ENCODE measurements around the gene DOCK1.

Gene DOCK1

DNA sequence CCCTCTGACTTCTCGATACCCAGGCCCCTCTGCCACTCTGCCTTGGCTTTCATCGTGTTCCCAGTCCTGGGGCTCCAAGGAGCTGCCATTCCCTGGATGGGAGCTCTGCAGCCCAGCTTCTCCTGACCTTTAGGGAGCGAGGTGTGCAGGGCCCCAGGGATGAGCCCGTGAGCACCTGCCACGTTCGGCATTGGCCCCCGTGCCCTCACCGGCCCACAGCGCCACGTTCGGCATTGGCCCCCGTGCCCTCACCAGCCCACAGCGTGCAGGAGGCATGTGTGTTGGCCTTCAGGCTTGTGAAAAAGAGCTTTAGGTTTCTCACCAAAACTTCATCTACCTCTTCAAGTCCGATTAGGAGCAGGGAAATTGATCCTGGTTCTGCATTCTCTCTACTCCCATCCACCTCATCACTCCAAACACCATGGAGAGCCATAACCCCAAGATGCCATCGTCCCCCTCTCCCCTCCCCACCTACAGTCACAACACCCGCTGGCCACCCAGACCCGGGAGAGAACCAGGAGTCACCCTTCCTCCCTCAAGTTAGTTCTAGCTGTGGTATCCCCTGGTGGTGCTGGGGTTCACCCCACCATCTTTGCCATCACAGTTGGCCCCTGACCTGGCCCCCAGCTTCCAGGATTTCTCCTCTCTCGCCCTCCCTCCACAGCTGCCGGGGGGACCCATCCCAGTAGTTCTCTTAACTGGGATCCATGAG lies 524.5 kb downstream of the DOCK1 start:
- peaks cover 3% of the 10 kb centered on the region for H3K9me3 ChIP-seq (ENCODE audit: insufficient read depth, low read length, severe bottlenecking)
- no peak overlapping the region for H3K9ac ChIP-seq (ENCODE audit: low read depth, low read length)
- H3K27me3 ChIP-seq (ENCODE audit: insufficient read depth, low read length, poor library complexity): no peaks in the 10 kb centered on the region
- no peak overlapping the region for H2AFZ ChIP-seq (ENCODE audit: low read depth, low read length)
- no peak overlapping the region for H3K27ac ChIP-seq (ENCODE audit: low read length)
- TF ChIP-seq, protein P1, sequence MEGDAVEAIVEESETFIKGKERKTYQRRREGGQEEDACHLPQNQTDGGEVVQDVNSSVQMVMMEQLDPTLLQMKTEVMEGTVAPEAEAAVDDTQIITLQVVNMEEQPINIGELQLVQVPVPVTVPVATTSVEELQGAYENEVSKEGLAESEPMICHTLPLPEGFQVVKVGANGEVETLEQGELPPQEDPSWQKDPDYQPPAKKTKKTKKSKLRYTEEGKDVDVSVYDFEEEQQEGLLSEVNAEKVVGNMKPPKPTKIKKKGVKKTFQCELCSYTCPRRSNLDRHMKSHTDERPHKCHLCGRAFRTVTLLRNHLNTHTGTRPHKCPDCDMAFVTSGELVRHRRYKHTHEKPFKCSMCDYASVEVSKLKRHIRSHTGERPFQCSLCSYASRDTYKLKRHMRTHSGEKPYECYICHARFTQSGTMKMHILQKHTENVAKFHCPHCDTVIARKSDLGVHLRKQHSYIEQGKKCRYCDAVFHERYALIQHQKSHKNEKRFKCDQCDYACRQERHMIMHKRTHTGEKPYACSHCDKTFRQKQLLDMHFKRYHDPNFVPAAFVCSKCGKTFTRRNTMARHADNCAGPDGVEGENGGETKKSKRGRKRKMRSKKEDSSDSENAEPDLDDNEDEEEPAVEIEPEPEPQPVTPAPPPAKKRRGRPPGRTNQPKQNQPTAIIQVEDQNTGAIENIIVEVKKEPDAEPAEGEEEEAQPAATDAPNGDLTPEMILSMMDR (IDR thresholded peaks at IDR 0.05; ENCODE audit: borderline replicate concordance, extremely low read depth, low read length, poor library complexity, severe bottlenecking): no peak
- TF ChIP-seq EZH2 (IDR thresholded peaks at IDR 0.05; ENCODE audit: borderline replicate concordance, low read depth, low read length, severe bottlenecking): no peak
- no peaks in the 10 kb centered on the region for H3K4me1 ChIP-seq (ENCODE audit: insufficient read depth, low read length)
- H4K20me1 ChIP-seq (ENCODE audit: insufficient read depth, low read length): no peaks in the 10 kb centered on the region
- no peak overlapping the region for H3K4me3 ChIP-seq (ENCODE audit: low read depth in 1 of 2, low read length in 2 of 2)
- ATAC-seq (ENCODE audit: insufficient read depth, low read depth): no peak
- no peak overlapping the region for H3K4me2 ChIP-seq (ENCODE audit: insufficient read depth, low read length)
- no peaks in the 10 kb centered on the region for H3K79me2 ChIP-seq (ENCODE audit: insufficient read depth, low read length)
- H3K36me3 ChIP-seq (ENCODE audit: insufficient read depth, low read length): no peaks in the 10 kb centered on the region
- no peak for DNase-seq

DNA sequence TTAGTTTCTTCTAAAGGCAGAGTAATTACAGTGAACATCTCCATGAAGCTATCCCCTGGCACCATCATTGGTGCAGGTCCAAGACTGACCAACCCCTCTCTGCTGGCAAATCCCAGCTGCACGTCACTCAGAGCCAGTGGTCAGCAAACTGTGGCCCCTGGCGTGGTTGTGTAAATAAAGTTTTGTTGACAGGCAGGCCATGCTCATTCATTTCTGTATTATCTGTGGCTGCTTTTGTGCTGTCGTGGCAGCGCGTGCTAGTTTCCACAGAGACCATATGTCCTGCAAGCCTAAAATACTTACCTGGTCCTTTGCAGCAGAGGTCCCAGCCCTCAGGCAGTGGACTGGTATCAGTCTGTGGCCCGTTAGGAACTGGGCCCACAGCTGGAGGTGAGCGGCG lies 526.3 kb downstream of the DOCK1 start:
- no peak for ATAC-seq (ENCODE audit: insufficient read depth, low read depth)

DNA sequence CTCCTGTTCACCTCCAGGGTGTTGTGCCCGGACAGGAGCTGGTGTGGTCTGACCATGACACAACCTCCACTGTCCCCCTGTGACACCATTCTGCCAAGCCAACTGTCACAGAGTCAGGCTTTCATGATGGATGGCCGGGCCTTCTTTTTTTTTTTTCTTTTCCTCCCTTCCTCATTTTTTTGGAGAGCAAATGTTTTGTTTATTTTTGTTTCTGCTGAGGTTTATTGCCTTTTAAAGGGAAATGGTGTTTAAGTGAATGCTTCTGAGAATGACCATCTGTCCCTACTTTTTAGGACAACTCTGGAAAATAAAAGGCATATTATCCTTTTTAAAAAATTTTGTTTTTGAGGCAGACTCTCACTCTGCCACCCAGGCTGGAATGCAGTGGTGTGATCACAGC lies 528.8 kb downstream of the DOCK1 start:
- Histone ChIP-seq H3K27ac (ENCODE audit: low read length) (no peak overlapping the region), H3K27me3 (ENCODE audit: insufficient read depth, low read length, poor library complexity) (no peaks in the 10 kb centered on the region), H3K9me3 (ENCODE audit: insufficient read depth, low read length, severe bottlenecking) (no peaks in the 10 kb centered on the region), H3K79me2 (ENCODE audit: insufficient read depth, low read length) (no peaks in the 10 kb centered on the region), H3K9ac (ENCODE audit: low read depth, low read length) (no peak overlapping the region), H3K36me3 (ENCODE audit: insufficient read depth, low read length) (no peaks in the 10 kb centered on the region), H2AFZ (ENCODE audit: low read depth, low read length) (no peak overlapping the region), H3K4me2 (ENCODE audit: insufficient read depth, low read length) (no peak overlapping the region), H3K4me1 (ENCODE audit: insufficient read depth, low read length) (no peaks in the 10 kb centered on the region), H4K20me1 (ENCODE audit: insufficient read depth, low read length) (no peaks in the 10 kb centered on the region), H3K4me3 (ENCODE audit: low read depth in 1 of 2, low read length in 2 of 2) (no peak overlapping the region)
- TF ChIP-seq EZH2 (IDR thresholded peaks at IDR 0.05; ENCODE audit: borderline replicate concordance, low read depth, low read length, severe bottlenecking): no peak
- TF ChIP-seq, protein P1 (IDR thresholded peaks at IDR 0.05; ENCODE audit: borderline replicate concordance, extremely low read depth, low read length, poor library complexity, severe bottlenecking): no peak
- ATAC-seq (ENCODE audit: insufficient read depth, low read depth) (no peak), DNase-seq (no peak)

More for the DNA sequence above, 526.3 kb downstream of the DOCK1 start:
- Histone ChIP-seq H3K4me1 (ENCODE audit: insufficient read depth, low read length) (no peaks in the 10 kb centered on the region), H3K9me3 (ENCODE audit: insufficient read depth, low read length, severe bottlenecking) (peaks cover 3% of the 10 kb centered on the region), H2AFZ (ENCODE audit: low read depth, low read length) (no peak overlapping the region), H3K4me3 (ENCODE audit: low read depth in 1 of 2, low read length in 2 of 2) (no peak overlapping the region), H3K79me2 (ENCODE audit: insufficient read depth, low read length) (no peaks in the 10 kb centered on the region), H3K9ac (ENCODE audit: low read depth, low read length) (no peak overlapping the region), H4K20me1 (ENCODE audit: insufficient read depth, low read length) (no peaks in the 10 kb centered on the region), H3K36me3 (ENCODE audit: insufficient read depth, low read length) (no peaks in the 10 kb centered on the region), H3K27ac (ENCODE audit: low read length) (no peak overlapping the region), H3K27me3 (ENCODE audit: insufficient read depth, low read length, poor library complexity) (no peaks in the 10 kb centered on the region), H3K4me2 (ENCODE audit: insufficient read depth, low read length) (no peak overlapping the region)
- no peak for TF ChIP-seq EZH2 (IDR thresholded peaks at IDR 0.05; ENCODE audit: borderline replicate concordance, low read depth, low read length, severe bottlenecking)
- TF ChIP-seq, protein P1 (IDR thresholded peaks at IDR 0.05; ENCODE audit: borderline replicate concordance, extremely low read depth, low read length, poor library complexity, severe bottlenecking): no peak
- no peak for DNase-seq

Measured in DND-41 (cell line).